Embryonic facial prominence (tissue), 1 donor: ENCODE results near the gene OR2AG2.

ENCODE experiments used
- DNase-seq: peaks from one replicate; pipeline ENCODE4 v3.0.0-alpha.2; 2016; ENCODE audit errors: extremely low spot score

The OR2AG2 gene

GRCh38 chr11:6742260-6742659 lies 29.5 kb downstream of the OR2AG2 start:
- DNase-seq = no peak

DNA sequence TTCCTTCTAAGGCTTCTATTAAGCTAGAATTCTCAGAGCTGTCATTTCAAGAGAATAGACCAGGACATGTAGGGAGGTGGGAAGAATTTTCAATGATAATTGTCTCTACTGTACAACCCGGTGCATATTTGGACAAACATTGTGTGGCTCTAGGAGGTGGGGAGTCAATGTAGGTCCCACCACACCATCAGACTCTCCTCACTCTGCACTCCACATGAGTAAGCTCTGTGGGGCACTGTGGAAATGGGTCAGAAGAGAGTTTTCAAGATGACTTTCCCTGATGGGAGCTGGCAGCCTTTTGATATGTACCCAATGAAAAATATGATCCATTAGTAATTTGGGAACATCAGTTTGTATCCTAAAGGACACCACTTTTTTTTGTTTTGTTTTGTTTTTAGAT lies 33.2 kb downstream of the OR2AG2 start:
- no peak for DNase-seq

- DNase-seq = no peak
Observed at GRCh38 chr11:6737872-6738466, 33.8 kb downstream of the OR2AG2 start.

- DNase-seq = no peak
Observed at GRCh38 chr11:6736495-6737121, 35.2 kb downstream of the OR2AG2 start.

DNA sequence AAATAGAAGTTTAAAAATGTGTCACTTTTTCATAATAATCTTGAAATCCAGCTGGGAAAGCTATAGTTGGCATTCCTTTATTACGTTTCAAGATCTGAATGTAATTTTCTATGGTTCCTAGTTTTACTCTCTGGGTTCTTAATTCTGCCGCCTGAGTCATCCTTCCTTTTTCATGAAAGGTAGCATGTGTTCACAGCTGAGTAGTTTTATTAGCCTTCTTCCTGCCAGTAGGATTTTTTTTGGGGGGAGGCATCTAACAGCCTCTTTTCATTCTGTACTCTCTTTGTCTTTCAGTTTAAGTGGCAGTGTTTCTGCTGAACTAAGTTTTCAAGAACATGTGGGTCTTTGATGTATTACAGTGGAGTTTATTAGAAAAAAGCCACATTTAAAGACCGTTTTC lies 36.5 kb downstream of the OR2AG2 start:
- no peak for DNase-seq

DNA sequence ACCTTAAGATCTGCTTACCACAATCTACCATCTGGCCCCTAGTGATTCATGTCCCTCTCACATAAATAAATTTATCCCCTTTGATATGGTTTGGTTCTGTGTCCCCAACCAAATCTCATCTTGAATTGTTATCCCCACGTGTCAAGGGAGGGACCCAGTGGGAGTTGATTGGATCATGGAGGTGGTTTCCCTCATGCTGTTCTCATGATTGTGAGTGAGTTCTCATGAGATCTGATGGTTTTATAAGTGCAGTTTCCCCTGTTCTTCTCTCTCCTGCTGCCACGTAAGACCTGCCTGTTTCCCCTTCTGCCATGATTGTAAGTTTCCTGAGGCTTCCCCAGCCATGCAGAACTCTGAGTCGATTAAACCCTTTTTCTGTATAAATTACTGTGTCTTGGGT lies 37.2 kb downstream of the OR2AG2 start:
- no peak for DNase-seq

- no peak for DNase-seq
Observed at GRCh38 chr11:6733326-6734275, 38.2 kb downstream of the OR2AG2 start.

- no peak for DNase-seq
Observed at GRCh38 chr11:6727971-6728760, 43.6 kb downstream of the OR2AG2 start.

DNA sequence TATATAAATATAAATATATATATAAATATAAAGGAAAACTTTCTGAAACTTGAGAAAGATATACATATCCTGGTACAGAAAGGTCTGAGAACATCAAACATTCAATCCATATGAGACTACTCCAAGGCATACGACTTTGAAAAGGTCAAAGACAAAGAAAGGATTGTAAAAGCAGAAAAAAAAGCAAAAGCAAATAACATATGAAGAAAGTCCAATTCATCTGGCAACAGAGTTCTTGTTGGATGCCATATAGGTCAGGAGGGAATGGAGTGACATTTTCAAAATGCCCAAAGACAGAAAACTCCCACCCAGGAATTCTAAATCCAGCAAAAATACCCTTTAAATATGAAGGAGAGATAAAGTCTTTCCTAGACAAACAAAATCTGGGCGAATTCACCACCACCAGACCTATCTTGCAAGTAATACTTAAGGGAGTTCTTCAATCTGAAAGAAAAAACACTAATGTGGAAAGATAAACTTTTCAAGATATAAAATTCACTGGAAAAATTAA lies 46.3 kb downstream of the OR2AG2 start:
- DNase-seq = no peak

- DNase-seq = no peak
Observed at GRCh38 chr11:6724013-6724412, 47.8 kb downstream of the OR2AG2 start.

DNA sequence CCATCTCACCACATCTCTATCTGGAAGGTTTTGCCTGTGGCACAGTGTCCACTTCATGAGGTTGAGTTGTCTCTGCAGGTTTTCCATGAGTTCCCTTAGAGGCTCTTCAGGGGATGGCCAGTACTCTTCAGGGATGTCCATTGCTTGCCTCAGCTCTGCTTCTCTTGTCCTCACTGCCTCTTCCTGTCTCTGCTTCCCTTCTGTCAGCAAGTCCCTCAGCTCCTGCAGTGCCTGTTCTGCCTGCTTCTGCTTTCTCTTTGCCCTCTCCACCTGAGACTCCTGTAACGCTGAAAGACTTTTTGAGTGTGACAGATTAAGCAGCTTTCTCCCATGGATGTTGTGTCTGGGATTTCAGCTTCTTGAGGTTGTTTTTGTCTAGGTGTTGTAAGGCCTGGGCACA lies 50.4 kb downstream of the OR2AG2 start:
- no peak for DNase-seq

- DNase-seq = no peak
Observed at GRCh38 chr11:6719576-6719975, 52.2 kb downstream of the OR2AG2 start.

- DNase-seq = no peak
Observed at GRCh38 chr11:6717426-6717825, 54.4 kb downstream of the OR2AG2 start.
